Measurements from ENCODE around the gene KIF16B. TPM values are rescaled to one million over a fixed set of nuclear protein-coding genes. Genes with fewer than 3 reads are reported as not detected.

The KIF16B gene
- total and polyA plus RNA-seq, 2 of the 13 experiments (the other 11 are each of a cell fraction or from before 2014, with no cell fraction given), result 6.9 to 18.0 TPM

DNA sequence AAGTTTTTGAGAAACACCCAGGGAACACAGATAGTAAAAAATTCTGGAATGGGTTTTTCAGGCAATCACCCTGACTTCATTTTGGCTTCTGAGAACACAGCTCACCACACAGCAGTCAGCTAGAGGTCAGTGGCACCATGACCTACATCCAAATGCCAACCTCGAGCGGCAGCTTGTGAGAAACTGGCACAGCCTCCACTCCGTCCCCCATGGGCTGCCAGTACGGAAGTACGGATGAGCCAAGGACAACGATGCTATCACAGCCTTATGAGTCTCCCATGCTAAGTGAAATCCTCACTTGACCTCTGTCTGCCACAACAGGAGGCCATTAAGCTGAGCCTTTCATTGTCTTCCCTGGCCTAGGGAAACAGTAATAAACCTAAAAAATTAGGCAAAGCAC, 32.0 kb downstream of the KIF16B start (continued):
- TF ChIP-seq, protein P1, sequence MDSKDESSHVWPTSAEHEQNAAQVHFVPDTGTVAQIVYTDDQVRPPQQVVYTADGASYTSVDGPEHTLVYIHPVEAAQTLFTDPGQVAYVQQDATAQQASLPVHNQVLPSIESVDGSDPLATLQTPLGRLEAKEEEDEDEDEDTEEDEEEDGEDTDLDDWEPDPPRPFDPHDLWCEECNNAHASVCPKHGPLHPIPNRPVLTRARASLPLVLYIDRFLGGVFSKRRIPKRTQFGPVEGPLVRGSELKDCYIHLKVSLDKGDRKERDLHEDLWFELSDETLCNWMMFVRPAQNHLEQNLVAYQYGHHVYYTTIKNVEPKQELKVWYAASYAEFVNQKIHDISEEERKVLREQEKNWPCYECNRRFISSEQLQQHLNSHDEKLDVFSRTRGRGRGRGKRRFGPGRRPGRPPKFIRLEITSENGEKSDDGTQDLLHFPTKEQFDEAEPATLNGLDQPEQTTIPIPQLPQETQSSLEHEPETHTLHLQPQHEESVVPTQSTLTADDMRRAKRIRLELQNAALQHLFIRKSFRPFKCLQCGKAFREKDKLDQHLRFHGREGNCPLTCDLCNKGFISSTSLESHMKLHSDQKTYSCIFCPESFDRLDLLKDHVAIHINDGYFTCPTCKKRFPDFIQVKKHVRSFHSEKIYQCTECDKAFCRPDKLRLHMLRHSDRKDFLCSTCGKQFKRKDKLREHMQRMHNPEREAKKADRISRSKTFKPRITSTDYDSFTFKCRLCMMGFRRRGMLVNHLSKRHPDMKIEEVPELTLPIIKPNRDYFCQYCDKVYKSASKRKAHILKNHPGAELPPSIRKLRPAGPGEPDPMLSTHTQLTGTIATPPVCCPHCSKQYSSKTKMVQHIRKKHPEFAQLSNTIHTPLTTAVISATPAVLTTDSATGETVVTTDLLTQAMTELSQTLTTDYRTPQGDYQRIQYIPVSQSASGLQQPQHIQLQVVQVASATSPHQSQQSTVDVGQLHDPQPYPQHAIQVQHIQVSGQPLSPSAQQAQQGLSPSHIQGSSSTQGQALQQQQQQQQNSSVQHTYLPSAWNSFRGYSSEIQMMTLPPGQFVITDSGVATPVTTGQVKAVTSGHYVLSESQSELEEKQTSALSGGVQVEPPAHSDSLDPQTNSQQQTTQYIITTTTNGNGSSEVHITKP (CRISPR knock-in tag; IDR thresholded peaks at IDR 0.05; ENCODE audit: low read depth), result no peak
- TF ChIP-seq CHCHD3 (CRISPR knock-in tag; IDR thresholded peaks at IDR 0.05) (no peak), ZNF83 (CRISPR knock-in tag; IDR thresholded peaks at IDR 0.05; ENCODE audit: borderline replicate concordance) (no peak), FOSL2 (CRISPR knock-in tag; IDR thresholded peaks at IDR 0.05) (no peak)
- TF ChIP-seq, protein P2, sequence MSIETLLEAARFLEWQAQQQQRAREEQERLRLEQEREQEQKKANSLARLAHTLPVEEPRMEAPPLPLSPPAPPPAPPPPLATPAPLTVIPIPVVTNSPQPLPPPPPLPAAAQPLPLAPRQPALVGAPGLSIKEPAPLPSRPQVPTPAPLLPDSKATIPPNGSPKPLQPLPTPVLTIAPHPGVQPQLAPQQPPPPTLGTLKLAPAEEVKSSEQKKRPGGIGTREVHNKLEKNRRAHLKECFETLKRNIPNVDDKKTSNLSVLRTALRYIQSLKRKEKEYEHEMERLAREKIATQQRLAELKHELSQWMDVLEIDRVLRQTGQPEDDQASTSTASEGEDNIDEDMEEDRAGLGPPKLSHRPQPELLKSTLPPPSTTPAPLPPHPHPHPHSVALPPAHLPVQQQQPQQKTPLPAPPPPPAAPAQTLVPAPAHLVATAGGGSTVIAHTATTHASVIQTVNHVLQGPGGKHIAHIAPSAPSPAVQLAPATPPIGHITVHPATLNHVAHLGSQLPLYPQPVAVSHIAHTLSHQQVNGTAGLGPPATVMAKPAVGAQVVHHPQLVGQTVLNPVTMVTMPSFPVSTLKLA (IDR thresholded peaks at IDR 0.05), result no peak
- TF ChIP-seq, protein P3, sequence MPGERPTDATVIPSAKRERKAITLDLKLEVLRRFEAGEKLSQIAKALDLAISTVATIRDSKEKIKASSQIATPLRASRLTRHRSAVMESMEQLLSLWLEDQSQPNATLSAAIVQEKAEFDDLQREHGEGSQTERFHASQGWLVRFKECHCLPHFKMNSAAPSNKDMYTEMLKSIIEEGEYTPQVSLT (CRISPR knock-in tag; IDR thresholded peaks at IDR 0.05; ENCODE audit: borderline replicate concordance, low read depth), result no peak
